ENCODE measurements around the gene RAB11A. TPM values are rescaled to one million over a fixed set of nuclear protein-coding genes. Genes with fewer than 3 reads are reported as not detected.
A peak's percentile ranks its signal among the peaks of the same experiment; 100 is the strongest.

RAB11A gene
- total RNA-seq, 1 donor from 2014 or later: 185 TPM

DNA sequence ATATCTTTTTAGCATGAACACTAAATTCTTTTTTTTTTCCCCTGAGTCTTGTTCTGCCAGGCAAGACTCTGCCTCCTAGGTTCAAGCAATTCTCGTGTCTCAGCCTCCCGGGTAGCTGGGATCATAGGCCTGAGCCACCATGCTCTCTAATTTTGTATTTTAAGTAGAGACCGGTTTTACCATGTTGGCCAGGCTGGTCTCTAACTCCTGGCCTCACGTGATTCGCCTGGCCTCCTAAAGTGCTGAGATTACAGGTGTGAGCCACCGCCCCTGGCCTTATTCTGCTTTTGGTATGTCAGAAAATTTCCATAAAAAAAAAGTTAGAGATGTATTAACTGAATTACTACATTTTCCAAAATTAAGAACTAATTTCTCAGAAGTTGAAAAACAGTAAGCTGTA is 14.3 kb downstream of the RAB11A start:
- no peak for DNase-seq (ENCODE audit: low read depth)

DNA sequence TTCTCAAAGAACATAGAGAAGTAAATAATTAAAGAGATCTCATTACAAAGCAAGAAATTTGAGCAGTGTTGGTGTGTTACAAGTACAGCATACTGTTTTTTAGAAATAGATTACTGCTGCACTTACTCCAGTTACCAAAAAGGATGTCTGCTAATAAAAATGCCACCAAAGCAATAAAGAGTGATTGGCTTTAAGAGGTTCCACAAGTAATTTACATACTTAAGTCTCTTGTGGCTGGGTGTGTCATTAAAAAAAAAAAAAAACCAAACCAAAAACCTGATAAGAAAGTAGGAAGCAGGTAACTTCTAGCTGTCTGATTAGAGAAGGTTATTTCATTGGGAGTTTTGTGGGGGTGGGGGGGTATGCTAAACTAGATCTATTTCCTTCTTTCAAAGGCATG is 15.2 kb downstream of the RAB11A start:
- no peak for DNase-seq (ENCODE audit: low read depth)

DNA sequence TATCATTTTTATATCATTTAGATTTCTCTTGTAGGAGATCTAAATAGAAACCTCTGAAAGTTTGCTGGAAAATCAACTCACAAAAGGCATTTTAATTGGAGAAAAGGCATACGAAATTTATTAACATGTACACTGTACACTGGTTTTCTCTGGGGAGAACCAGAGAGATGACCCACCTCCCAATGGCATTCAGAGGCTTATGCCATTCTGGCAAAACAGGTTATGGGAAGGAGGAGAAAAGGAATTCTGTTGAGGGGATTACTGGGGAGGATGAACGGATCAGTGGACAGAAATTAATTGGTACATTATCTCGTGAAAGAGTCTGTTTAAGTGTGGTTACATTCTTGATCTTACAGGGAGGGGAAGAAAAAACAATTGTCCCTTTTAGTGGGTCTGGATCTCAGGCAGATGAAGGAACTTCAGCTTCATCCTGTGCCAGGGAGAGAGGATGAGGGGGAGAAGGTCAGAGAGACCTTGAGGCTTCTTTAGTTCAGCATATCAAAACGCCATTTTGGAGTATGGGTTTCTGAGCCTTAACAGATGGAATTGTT is 16.5 kb downstream of the RAB11A start:
- DNase-seq (ENCODE audit: low read depth): no peak

DNA sequence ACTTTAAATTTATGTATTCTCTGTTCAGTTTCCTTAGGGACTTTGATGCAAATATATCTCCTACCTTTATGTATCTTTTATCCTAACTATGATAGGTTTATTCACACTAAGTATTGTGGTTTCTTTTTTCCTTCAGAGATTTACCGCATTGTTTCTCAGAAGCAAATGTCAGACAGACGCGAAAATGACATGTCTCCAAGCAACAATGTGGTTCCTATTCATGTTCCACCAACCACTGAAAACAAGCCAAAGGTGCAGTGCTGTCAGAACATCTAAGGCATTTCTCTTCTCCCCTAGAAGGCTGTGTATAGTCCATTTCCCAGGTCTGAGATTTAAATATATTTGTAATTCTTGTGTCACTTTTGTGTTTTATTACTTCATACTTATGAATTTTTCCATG is 18.3 kb downstream of the RAB11A start:
- no peak for DNase-seq (ENCODE audit: low read depth)

DNA sequence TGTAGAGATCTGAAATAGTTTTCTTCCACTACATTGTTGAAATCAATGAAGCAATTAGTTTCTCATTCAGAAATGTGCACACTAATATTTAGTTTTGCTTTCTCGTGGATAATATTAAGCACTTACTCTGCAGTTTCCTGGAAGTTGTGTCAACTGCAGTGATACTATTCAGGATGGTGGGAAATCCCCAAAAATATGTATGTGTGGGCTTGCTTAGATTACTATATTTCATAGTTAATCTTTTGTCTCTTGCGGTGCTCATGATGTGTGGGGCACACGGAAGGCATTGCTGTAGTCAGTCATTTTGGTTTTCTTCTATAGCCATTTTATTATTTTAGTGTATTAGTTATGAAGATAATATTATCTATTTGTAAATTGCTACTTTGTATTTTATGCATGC is 19.7 kb downstream of the RAB11A start:
- no peak for DNase-seq (ENCODE audit: low read depth)

DNA sequence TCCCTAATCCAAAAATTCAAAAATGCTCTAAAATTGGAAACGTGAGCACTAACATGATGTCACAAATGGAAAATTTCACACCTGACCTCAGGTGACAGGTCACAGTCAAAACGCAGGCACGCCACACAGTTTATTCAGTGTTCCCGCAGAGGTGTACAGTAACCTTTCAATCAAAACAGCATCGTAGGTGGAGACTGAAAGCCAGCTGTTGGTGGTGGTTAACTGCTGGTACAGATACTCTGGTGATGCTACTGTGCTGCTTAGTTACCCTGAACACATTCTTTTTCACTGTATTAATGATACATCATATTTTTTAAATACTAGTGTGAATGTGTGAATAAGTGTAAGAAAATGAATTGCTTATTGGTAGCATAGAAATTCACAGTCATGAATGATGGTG is 23.8 kb downstream of the RAB11A start:
- no peak for DNase-seq (ENCODE audit: low read depth)

DNA sequence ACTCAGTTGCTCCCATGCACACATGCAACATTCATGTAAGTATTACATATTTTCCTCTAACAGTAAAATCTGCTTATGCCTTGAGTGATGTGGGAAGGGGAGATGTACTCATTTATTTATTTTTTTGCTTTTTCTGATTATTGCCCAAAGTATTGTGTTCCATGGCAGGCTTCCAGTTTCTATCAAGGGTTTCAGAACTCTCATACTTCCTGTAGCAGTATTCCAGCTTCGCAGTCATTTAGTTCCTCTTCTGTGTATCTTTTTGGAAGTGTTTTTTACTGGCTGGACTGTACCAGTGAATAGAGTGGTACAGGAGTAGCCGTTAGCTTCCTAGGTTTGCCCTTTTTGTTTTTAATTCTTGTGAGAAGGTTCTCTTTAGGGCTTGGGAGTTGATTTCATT is 26.9 kb downstream of the RAB11A start:
- DNase-seq (ENCODE audit: low read depth): no peak

DNA sequence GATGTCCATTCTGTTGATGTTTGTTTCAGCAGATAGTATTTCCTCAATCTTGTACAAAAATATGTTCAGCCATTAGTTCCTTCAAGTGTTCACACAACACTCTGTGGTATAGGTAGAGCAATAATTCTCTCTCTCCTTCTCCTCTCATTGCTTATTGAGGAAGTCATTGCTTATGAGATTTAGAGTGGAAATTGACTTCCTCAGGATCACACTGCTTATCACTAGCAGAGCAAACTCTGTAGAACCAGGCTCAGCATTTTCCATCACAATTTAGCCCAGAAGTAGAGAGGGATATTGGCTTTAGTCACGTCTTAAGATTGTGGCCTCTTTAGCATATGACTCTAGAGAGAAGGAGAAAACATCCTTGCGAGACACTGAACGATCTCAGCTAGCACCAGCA is 31.2 kb downstream of the RAB11A start:
- no peak for DNase-seq (ENCODE audit: low read depth)

DNA sequence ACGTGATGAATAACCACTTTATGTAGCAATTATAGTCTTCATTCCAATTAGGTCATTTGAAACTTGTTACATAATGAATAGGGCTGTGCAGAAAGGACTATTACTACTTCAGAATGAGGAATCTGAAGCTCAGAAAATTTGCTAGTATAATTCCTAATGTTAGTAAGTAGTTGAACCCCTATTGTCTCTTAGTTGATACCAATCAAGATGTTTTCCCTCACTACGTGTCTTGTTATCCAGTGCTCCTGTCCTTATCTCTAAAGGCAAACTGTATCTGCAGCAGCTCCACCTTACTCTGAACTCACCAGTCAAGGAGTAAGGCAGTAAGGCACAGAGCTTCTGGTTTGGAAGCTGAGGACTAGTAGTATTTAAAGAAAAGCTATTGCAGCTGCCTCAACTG is 32.0 kb downstream of the RAB11A start:
- no peak for DNase-seq (ENCODE audit: low read depth)

DNA sequence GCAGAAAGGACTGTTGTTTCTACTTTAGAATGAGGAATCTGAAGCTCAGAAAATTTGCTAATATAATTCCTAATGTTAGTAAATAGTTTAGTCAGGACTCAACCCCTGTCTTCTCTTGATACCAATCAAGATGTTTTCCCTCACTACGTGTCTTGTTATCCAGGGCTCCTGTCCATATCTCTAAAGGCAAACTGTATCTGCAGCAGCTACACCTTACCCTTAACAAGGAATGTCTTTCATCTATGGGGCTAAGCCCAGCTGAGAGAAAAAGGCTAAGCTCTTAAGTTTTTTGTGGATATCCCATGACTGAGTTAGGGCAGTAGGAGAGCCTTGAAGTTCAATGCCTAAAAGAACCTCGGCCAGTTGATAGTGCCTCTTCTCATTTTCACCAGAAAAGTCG is 32.5 kb downstream of the RAB11A start:
- no peak for DNase-seq (ENCODE audit: low read depth)

DNA sequence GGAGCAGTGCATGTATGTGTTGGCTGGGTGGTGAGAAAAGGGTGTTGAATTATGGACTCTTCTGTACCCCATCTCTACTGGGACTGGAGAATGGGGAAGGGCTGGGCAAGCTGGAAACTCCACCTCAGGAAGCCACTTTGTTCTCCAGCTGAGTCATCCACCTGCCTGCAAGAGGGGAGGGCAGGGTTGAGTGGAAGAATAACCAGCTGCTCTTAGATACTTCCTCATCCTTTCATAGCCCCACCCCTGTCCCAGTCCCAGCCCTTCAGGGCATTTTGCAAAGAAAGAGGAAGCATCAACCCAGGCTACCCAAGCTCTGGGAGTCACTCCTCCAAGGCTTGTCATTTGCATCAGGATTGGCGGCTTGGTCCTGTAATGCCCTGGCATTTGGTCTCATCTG is 33.1 kb downstream of the RAB11A start:
- peak; percentile 32 for DNase-seq (ENCODE audit: low read depth)

DNA sequence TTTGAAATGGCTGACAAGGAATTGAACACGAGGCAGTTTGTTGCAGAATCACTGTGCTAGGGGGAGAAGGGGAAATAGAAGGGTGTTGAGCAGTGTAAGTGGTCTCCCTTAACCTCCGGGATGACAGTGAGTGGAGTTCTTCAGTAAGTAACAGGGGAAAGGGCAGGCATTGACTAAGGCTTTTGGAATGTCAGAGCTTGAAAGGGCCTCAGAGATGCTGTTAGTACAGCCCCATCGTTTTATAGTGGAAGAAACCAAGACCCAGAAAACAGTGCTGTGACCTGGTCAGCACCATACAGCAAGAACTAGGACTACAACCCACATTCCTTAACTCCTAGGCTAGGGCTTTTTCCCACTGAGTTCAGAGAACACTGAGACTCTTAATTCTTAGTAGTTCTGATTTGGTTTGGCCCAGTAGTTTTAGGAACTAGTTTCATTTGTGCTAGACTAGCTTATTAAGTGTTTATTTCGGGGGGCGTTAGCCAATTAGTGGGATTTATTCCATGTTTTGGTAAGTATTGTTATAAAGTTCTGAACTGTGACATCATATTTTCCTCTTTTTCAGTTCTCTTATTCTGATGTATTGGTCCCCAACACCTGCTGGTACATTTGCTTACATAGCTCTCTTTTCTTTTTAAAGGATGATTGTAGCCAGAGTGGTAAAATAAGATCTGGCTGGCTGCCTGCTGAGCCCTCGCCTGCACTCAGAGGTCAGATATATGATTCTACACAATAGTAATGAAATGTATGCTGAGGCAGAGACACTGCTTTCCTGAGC is 34.2 kb downstream of the RAB11A start:
- DNase-seq (ENCODE audit: low read depth): peak; percentile 18

DNA sequence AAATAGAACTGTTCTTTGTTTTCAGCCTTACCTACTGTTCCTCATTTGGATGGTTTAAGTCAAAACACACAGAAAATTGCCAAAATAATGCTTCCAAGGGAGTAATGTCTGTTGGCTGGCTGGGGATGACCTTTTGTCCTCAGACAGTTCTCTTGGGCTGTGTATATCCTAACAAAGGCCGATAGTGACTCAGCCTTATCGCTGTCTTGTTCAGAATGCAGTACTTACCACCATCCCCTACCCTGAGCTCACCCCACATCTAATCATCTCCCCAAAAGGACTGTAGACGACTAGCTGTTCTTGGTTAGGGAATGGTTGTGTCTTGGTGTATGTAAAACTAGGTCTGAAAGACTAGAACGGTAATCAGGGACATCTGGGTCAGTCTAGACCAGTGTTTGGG is 35.0 kb downstream of the RAB11A start:
- DNase-seq (ENCODE audit: low read depth): no peak

DNA sequence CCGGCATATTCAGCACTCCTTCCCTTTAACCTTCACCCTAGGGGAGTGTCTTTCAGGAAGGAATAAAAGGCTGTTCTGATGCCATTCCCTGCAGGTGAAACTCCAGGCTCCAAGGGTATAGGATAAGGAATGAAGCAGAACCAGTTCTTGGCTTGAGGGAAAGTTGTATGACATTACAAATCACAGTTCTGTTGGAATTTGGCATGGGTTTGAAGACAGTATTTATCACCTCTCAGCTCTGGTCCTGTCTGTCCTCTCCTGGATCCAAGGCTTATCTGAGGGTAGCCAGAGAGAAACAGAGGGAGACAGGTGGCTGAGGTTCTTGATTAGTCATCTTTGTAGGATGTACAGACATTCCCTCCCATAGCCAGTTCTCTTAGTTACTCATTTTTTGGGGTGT is 37.1 kb downstream of the RAB11A start:
- peak; percentile 26 for DNase-seq (ENCODE audit: low read depth)

DNA sequence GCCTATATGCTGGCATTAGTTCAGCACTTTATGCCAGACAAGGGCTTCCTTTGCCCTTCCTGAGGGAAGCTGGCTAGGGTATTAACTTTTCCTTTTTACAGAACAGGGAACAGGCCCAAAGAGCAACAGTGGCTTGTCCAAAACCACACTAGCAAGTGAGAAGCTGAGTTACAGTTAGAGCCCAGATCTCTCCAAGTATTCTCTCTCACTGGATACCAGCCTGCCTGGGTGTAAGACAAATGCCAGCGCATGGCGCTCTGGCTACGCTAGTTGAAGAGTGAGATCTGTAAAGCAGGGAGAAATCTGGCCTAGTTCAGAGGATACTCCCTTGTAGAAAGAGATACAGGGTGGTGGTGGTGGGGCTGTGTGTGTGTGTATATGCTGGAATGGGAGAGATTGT is 38.4 kb downstream of the RAB11A start:
- DNase-seq (ENCODE audit: low read depth): peak; percentile 6

DNA sequence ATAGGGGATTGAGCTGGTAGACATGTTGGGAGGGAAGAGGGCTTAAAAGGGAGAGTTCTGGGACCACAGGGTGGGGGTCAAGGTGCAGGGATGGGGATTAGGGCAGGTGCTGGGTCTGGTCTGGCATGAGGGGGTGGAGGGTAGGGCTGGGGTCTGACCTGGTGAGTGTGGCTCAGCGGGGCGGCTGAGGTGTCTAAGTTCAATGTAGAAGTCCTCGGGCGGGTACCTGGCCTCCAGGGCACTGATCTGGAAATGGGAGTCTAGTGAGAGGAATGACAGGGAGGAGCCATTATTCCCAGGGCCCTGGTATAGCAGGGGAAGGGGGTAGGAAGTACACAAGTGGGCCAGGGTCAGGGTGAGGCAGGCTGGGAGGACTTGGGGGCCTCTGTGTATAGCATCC is 39.6 kb downstream of the RAB11A start:
- no peak for DNase-seq (ENCODE audit: low read depth)

DNA sequence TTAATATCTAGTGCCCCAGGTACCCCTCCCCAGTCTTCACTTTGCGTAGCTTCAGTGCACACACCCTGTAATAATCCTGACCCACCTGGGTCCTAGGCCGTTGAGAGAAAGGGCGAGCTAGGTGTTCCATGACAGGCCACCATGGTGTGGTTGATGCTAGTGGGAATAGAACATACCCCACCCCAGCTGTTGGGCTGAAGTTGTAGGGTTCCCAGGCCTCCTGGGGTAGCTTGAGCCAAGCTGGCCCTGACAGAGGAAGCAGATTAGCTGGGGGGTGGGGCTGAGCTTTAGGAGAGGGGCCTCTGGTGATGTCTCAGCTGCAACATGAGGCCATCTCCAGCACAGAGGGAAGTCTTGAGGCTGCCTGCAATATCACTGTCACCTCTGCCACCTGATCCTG is 40.5 kb downstream of the RAB11A start:
- no peak for DNase-seq (ENCODE audit: low read depth)

DNA sequence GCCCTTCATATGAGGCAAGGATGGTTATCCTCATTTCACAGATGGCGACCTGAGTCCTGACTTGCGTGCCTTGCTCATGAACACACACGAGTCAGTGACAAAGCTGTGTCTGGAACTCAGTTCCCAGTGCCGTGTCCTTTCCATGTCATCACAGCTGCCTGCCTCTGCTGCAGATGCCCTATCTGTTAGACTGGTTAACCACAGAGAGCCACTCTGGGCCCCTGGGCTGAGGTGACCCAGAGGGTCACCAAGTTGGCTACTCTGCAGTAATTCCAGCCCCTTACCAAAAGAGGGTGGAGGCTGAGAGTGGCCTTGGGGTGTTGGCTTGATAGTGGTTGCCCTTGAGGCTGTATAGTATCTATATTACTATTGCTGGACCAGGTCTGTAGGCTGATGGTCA is 41.0 kb downstream of the RAB11A start:
- no peak for DNase-seq (ENCODE audit: low read depth)

DNA sequence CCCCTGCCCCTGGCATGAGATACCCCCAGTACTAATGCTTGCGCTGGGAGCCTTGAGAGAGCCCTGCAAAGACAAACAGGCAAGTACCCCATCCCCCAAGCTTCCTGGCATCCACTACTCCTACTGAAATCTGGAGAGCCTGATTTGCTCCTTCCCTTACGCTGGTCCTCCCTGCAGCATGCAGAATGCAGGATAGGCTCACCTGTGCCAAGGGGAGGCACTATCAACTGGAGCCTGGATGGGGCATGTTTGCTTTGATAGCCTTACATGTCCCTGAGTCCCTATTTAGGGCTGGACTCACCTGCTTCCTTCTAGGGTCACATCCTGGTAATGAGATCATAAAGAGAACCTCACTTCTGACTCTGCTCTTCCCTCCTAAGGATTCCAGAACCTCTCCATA is 42.9 kb downstream of the RAB11A start:
- no peak for DNase-seq (ENCODE audit: low read depth)

DNA sequence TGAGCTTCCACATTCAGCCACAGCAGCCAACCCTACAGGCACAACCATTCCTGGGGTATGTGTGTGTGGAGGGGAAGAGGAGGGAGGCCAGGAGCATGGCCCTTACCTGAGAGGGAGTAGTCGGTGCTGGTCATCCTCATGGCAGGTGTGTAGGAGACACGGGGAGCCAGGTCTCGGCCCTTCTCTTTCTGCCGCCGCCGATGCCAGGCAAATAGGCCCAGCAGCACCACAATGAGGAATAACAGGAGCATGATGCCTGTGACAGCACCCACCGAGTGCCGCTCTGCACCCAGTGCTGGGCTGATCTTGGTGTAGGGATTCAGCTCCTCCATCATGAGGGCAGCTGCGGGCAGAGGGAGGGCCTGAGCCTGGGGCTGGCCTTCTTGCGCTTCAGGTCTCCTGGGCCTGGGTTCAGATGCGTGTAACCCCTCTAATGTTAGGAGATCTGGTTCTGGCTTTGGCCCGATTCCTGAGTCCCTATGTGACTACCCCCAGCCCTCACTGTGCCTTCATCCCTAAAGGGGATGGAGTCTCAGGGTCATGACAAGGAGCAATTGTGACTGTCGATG is 44.4 kb downstream of the RAB11A start:
- DNase-seq (ENCODE audit: low read depth): no peak

DNA sequence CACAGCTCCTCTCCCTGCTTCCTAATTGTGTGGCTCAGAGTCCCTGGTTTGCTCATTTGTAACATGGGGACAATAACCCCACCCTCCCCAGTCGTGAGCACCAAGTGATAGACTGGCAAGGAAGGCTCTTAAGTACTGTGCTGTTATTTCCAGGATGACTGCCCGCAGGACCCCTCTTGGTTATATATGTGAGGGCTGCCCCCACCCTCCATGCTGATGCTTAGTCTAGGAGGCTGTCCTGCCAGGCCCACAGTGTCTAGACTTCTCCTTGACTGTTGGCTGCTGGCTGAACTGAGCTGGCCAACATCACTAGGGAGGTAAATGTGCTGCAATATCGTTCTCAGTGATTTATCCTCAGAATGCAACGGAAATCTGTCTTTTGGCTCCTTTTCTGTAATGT is 45.1 kb downstream of the RAB11A start:
- DNase-seq (ENCODE audit: low read depth): no peak

DNA sequence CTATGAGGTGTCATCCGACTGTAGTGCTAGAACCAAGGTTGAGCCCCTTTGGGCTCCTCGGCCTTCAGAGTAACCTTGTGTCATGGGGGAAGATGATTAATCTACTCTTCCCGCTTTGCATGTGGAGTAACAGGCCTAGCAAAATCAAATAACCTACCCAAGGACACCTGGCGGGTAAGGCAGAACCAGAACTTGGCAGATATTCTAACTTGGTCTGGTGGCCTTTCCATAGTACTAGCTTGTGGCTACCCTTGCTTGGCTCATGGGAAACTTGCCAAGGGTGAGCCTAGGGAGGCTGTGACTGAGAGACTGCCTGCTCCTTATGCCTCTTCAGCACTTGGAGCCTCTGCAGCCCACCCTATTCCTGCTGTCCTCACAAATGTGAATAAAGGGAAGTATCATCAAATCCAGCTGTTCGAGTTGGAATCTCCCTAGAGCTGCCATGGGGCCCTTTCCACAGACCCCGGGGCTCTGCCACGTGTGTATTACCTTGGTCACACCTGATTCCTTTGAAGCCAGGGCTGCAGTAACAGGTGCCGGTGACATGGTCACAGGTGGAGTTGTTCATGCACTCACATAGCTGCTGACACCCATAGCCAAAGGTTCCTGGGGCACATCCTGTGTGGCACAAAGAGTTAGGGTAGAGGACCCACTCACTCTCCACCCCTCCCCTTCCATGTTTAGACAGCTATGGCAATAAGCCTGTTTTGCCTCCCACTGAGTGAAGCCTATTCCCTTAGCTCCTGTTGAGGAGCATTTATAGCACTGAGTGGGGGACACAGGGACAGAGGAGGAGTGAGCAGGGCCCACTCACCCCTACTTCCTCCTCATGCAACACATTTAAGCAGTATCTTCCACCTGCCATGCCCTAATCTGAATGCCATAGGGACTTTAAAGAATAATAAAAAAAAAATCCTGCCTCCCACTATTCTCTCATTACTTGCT is 46.0 kb downstream of the RAB11A start:
- DNase-seq (ENCODE audit: low read depth): peak; percentile 12
